Spleen (tissue), 7 donors: ENCODE data around the gene DCAF4.

Experiments
- POLR2A ChIP-seq, 3 donors: fragments of 450-650 bp; IDR thresholded peaks; one replicate each; pipeline ENCODE4 v1.5.1; 2017; ENCODE audit warnings: antibody characterized with exemption in 3 of 3, mild to moderate bottlenecking in 1 of 3
- TF ChIP-seq, protein P1 (sequence below), 11 experiments: fragments of 200-600 bp in 7 of 11; fragments of 450-650 bp in 4 of 11; sonication (generic) in 4 of 11; IDR thresholded peaks in 8 of 11; conservative IDR thresholded peaks in 3 of 11; 1 replicate in 7 of 11; 2 replicates in 4 of 11; pipeline versions ENCODE4 v1.4.0 to v1.8.0; 2016 to 2021; ENCODE audit warnings: antibody characterized with exemption in 11 of 11, inconsistent platforms in 4 of 11, mild to moderate bottlenecking in 1 of 11
- donor health status: DM: no; HTN: no; CAD: no; lungs with moderate emphysema.
- donor health status: DM: no; HTN: no; CAD: no.
- donor health status: DM: no; HTN: no; CAD: no.

DNA sequence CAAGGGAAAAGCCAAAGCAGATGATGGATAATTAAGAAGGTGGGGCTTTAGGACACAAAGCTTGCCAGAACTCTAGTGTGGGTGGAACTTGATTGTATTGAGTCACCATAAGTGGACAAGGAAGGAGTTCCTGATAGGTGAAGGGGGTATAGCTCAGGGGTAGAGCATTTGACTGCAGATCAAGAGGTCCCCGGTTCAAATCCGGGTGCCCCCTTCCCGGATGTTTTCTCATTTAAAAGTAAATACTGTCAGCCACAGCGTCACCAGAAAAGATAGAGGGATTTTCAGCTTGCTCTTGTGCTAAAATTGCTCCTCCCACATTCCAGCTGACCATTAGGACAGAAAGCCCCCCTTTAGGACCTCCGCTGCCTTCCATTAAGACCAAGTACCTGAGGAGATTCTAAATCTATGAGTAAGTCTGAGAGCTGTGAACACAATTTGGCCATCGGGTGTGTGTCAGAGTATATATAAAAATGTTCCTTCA, 36.6 kb downstream of the DCAF4 start:
- TF ChIP-seq POLR2A (IDR thresholded peaks at IDR 0.05): no peak
- TF ChIP-seq, protein P1, sequence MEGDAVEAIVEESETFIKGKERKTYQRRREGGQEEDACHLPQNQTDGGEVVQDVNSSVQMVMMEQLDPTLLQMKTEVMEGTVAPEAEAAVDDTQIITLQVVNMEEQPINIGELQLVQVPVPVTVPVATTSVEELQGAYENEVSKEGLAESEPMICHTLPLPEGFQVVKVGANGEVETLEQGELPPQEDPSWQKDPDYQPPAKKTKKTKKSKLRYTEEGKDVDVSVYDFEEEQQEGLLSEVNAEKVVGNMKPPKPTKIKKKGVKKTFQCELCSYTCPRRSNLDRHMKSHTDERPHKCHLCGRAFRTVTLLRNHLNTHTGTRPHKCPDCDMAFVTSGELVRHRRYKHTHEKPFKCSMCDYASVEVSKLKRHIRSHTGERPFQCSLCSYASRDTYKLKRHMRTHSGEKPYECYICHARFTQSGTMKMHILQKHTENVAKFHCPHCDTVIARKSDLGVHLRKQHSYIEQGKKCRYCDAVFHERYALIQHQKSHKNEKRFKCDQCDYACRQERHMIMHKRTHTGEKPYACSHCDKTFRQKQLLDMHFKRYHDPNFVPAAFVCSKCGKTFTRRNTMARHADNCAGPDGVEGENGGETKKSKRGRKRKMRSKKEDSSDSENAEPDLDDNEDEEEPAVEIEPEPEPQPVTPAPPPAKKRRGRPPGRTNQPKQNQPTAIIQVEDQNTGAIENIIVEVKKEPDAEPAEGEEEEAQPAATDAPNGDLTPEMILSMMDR (IDR thresholded peaks at IDR 0.05 in 8 of 11, conservative IDR thresholded peaks at IDR 0.05 in 3 of 11): no peak
